Stomach (tissue), 4 donors: ENCODE results near the gene NRF1.

Experiments used
- CTCF ChIP-seq, 7 experiments: fragments of 450-650 bp in 4 of 7; fragments of 200-600 bp in 3 of 7; sonication (generic) in 3 of 7; IDR thresholded peaks; one replicate each; pipeline ENCODE4 v1.5.1; 2016 to 2019; ENCODE audit warnings: antibody characterized with exemption in 7 of 7, control low read depth in 2 of 7, mild to moderate bottlenecking in 1 of 7
- EP300 ChIP-seq: sonication (generic); formaldehyde crosslinking; IDR thresholded peaks from one replicate; pipeline ENCODE4 v1.6.1; 2017; ENCODE audit warnings: antibody characterized with exemption
- POLR2A ChIP-seq, 4 donors: fragments of 450-650 bp; IDR thresholded peaks; one replicate each; pipeline ENCODE4 v1.6.1; 2016; ENCODE audit warnings: antibody characterized with exemption in 4 of 4, control low read depth in 2 of 4, mild to moderate bottlenecking in 1 of 4, moderate library complexity in 1 of 4
- POLR2AphosphoS5 ChIP-seq, 3 donors: sonication (generic); formaldehyde crosslinking; IDR thresholded peaks; one replicate each; pipeline ENCODE4 v1.6.1; 2016; ENCODE audit warnings: antibody characterized with exemption in 3 of 3

- no peak for TF ChIP-seq CTCF (IDR thresholded peaks at IDR 0.05)
- no peak for TF ChIP-seq POLR2A (IDR thresholded peaks at IDR 0.05)
- TF ChIP-seq EP300: no peak
- TF ChIP-seq POLR2AphosphoS5 (IDR thresholded peaks at IDR 0.05): no peak
Observed at GRCh38 chr7:129567377-129567776, 44.1 kb upstream of the NRF1 start.
